LNCAP (cell line): ENCODE results near the gene SBK3.

Experiments used
- CTCF ChIP-seq: fragments of 450-650 bp; IDR thresholded peaks from 2 replicates; pipeline ENCODE4 v1.5.1; 2017; ENCODE audit warnings: mild to moderate bottlenecking

Gene SBK3

DNA sequence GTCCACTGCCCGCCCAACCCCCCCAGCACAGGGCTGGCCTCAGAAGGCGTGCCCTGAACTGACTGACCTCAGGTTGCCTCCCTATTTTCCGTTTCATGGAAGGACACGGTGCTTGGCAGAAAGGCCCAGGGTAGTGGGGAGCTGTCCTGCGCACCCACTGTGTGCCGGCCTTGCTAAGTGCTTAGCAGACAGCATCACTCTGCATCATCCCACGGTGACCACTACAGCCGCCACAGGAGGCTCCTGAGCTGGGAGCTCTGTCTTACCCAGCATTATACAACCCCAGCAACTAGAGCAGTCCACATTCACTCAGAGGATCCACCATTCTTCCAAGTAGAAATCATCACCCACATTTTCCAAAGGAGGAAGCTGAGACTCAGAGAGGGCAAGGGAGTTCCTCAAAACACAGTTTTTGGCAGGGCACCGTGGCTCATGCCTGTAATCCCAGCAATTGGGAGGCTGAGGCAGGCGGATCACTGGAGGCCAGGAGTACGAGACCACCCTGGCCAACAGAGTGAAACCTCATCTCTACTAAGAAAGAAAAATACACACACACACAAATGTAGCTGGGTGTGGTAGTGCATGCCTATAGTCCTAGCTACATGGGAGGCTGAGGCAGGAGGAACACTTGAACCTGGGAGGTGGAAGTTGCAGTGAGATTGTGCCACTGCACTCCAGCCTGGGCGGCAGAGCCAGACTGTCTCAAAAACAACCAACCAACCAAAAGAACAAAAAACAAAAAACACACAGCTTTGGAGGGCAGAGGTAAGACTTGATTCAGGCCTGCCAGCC, 10.0 kb downstream of the SBK3 start:
- TF ChIP-seq CTCF: no peak

GRCh38 chr19:55530996-55531395, 14.3 kb downstream of the SBK3 start:
- no peak for TF ChIP-seq CTCF

DNA sequence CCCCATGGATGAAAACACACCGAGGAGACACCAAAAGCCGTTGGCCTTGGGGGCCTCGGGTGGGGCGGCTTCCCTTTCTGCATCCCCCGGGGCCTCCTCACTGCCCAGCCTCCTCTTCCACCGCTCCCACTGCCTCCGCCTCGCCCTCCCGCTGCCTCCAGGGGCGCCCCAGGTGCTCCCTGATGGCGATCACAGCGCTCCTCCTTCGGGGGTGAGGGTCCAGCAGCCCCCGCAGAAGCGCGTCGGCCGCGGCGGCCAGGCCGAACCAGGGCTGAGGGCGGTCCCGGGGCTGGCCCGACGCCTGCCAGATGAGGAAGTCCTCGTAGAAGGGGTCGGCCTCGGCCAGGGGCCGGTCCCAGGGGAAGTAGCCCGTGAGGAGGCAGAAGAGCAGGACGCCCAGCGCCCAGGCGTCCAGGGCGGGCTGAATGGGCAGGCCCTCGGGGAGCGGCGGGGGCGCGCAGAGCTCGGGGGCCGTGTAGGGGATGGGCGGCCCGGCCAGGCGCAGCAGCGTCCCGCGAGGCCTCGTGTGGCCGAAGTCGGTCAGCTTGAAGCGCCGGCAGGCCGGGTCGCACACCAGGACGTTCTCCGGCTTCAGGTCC, 15.6 kb downstream of the SBK3 start:
- TF ChIP-seq CTCF: no peak

DNA sequence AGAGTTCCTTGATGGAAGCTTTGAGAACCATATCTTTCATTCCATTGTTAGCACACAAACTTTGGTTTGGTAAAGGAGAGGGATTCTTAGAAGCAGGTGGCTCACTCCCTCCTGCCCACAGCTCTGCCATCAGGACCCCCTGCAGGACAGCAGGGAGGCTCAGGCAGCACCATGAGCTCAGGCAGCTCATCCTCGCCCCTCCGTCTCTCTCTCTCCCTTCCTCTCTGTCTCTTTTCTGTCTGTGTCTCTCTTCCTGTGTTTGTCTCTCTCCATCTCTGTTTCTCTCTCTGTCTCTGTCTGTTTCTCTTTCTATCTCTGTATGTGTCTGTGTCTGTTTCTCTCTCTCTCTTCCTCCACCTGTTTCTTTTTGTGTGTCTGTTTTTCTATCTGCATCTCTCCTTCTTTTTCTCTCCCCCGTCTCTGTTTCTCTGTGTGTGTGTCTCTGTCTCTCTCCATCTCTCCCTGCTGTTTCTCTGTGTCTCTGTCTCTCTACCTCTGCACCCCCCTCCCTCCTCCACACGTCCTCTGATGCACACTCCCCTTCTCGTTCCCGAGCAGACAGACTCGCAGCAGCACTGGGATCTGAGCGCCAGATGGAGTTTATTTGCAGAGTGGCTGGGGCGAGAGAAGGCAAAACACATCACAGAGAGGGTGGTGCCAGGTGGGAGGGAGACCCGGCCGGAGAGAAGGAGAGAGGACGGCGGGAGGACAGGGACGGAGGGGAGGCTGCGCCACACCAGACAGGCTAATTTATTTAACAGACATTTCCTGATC, 17.1 kb downstream of the SBK3 start:
- no peak for TF ChIP-seq CTCF

- no peak for TF ChIP-seq CTCF
Measured at GRCh38 chr19:55527197-55528029, 17.9 kb downstream of the SBK3 start.

GRCh38 chr19:55526216-55527196, 18.8 kb downstream of the SBK3 start:
- no peak for TF ChIP-seq CTCF
